HepG2 (cell line): ENCODE results near the gene SGTB. TPM values are rescaled to one million over a fixed set of nuclear protein-coding genes. Genes with fewer than 3 reads are reported as not detected.

Experiments
- E2F5 ChIP-seq: sonication (generic); formaldehyde crosslinking; conservative IDR thresholded peaks from 2 replicates; pipeline ENCODE4 v1.4.0; 2020; ENCODE audit warnings: missing genetic modification reagents
- GATAD2A ChIP-seq: IDR thresholded peaks from 2 replicates; pipeline ENCODE4 v1.6.1; 2016
- GZF1 ChIP-seq: sonication (generic); formaldehyde crosslinking; IDR thresholded peaks from 2 replicates; pipeline ENCODE4 v1.5.1; 2020; ENCODE audit warnings: mild to moderate bottlenecking, missing genetic modification reagents
- HNRNPH1 ChIP-seq: fragments of 200-400 bp; formaldehyde crosslinking; optimal IDR thresholded peaks from 2 replicates; pipeline ENCODE3; 2017; ENCODE audit warnings: mild to moderate bottlenecking, low read depth, low read length
- MBD4 ChIP-seq: IDR thresholded peaks from 2 replicates; pipeline ENCODE4 v1.6.1; 2012; ENCODE audit warnings: low read length, inconsistent platforms, borderline replicate concordance
- POLR2AphosphoS5 ChIP-seq: IDR thresholded peaks from 2 replicates; pipeline ENCODE4 v1.6.1; 2012; ENCODE audit warnings: low read depth, low read length
- POLR2G ChIP-seq: fragments of 200-400 bp; formaldehyde crosslinking; IDR thresholded peaks from 2 replicates; pipeline ENCODE4 v1.6.1; 2018; ENCODE audit warnings: mild to moderate bottlenecking, low read depth, low read length, moderate library complexity
- RAD51 ChIP-seq: fragments of 450-650 bp; IDR thresholded peaks from 2 replicates; pipeline ENCODE4 v1.6.1; 2016; ENCODE audit warnings: borderline replicate concordance
- RBAK ChIP-seq: sonication (generic); formaldehyde crosslinking; IDR thresholded peaks from 2 replicates; pipeline ENCODE4 v1.5.1; 2020; ENCODE audit warnings: mild to moderate bottlenecking, missing genetic modification reagents
- RFX1 ChIP-seq: fragments of 450-650 bp; IDR thresholded peaks from 2 replicates; pipeline ENCODE4 v1.6.1; 2017
- SRSF9 ChIP-seq: fragments of 200-400 bp; formaldehyde crosslinking; IDR thresholded peaks from 2 replicates; pipeline ENCODE4 v1.6.1; 2018; ENCODE audit warnings: borderline replicate concordance, mild to moderate bottlenecking, low read depth, low read length; ENCODE audit not compliant: insufficient read depth, poor library complexity, severe bottlenecking
- TAF1 ChIP-seq: sonication (generic); formaldehyde crosslinking; IDR thresholded peaks from 2 replicates; pipeline ENCODE4 v1.4.0; 2020; ENCODE audit warnings: missing genetic modification reagents
- ZBTB7A ChIP-seq: sonication (generic); formaldehyde crosslinking; IDR thresholded peaks from 2 replicates; pipeline ENCODE4 v1.8.0; 2022; ENCODE audit warnings: mild to moderate bottlenecking, missing genetic modification reagents
- ZFP82 ChIP-seq: sonication (generic); formaldehyde crosslinking; IDR thresholded peaks from 2 replicates; pipeline ENCODE4 v1.5.1; 2020; ENCODE audit warnings: mild to moderate bottlenecking, missing genetic modification reagents, borderline replicate concordance
- ZFP91 ChIP-seq: sonication (generic); formaldehyde crosslinking; IDR thresholded peaks from 2 replicates; pipeline ENCODE4 v1.9.0; 2022; ENCODE audit warnings: missing genetic modification reagents, mild to moderate bottlenecking, borderline replicate concordance
- ZNF280B ChIP-seq: sonication (generic); formaldehyde crosslinking; IDR thresholded peaks from 2 replicates; pipeline ENCODE4 v1.5.0; 2020; ENCODE audit warnings: missing genetic modification reagents, mild to moderate bottlenecking, borderline replicate concordance
- ZNF580 ChIP-seq: IDR thresholded peaks from 2 replicates; pipeline ENCODE4 v1.6.1; 2016; ENCODE audit warnings: low read depth, borderline replicate concordance
- ZNF609 ChIP-seq: sonication (generic); formaldehyde crosslinking; IDR thresholded peaks from 2 replicates; pipeline ENCODE4 v1.4.0; 2020; ENCODE audit warnings: mild to moderate bottlenecking, missing genetic modification reagents, borderline replicate concordance
- ZNF749 ChIP-seq: sonication (generic); formaldehyde crosslinking; IDR thresholded peaks from 2 replicates; pipeline ENCODE4 v1.8.0; 2022; ENCODE audit warnings: mild to moderate bottlenecking, missing genetic modification reagents, moderate library complexity, borderline replicate concordance
- ZNF891 ChIP-seq: sonication (generic); formaldehyde crosslinking; IDR thresholded peaks from 2 replicates; pipeline ENCODE4 v1.5.0; 2020; ENCODE audit warnings: mild to moderate bottlenecking, missing genetic modification reagents
- polyA plus RNA-seq, 8 experiments: library from polyadenylated mRNA; depleted of rRNA in 3 of 8; stranded (reverse) in 7 of 8; unstranded in 1 of 8; fragments of >200 nt; fragmentation: Illumina TruSeq in 4 of 8; extraction: Trizol in 4 of 8; gene quantifications; 2 replicates each; pipeline versions ENCODE4 v1.2.1 to v1.2.3, GENCODE V29; 2011 to 2016; ENCODE audit warnings: low read depth in 4 of 8, missing spikeins in 1 of 8, mixed read lengths in 1 of 8; ENCODE audit not compliant: insufficient read depth in 1 of 8
- total RNA-seq, 5 experiments: library from RNA; depleted of rRNA; stranded (reverse); fragments of >200 nt; fragmentation: Illumina TruSeq; extraction: Trizol; gene quantifications; 2 replicates each; pipeline ENCODE4 v1.2.3, GENCODE V29; 2016; ENCODE audit warnings: low read depth in 1 of 5

SGTB gene
- total and polyA plus RNA-seq, 2 of the 13 experiments (the other 11 are each of a cell fraction or from before 2014, with no cell fraction given): 5.2 to 11.2 TPM

GRCh38 chr5:65721720-65722574 is at the start of gene SGTB, which contains the start of gene NLN (continued):
- TF ChIP-seq HNRNPH1 (no peak), ZFP91 (CRISPR knock-in tag) (peak; percentile 85; the same call in 1 of the 2 replicates), POLR2G (peak; percentile 59), SRSF9 (no peak), E2F5 (no peak), ZNF891 (CRISPR knock-in tag) (0 out of 2 replicates have a peak, but pooled peaks have one; percentile 19), RFX1 (no peak), ZNF749 (no peak), ZFP82 (CRISPR knock-in tag) (no peak; the same call in 1 of the 2 replicates), TAF1 (CRISPR knock-in tag) (peak; percentile 63), ZBTB7A (peak; percentile 54; the same call in 1 of the 2 replicates), GZF1 (no peak), RBAK (no peak), ZNF580 (no peak), RAD51 (no peak), ZNF280B (CRISPR knock-in tag) (no peak; the same call in 1 of the 2 replicates), POLR2AphosphoS5 (peak; percentile 69; the same call in 1 of the 2 replicates), MBD4 (no peak), GATAD2A (CRISPR knock-in tag) (no peak; the same call in 1 of the 2 replicates), ZNF609 (CRISPR knock-in tag) (no peak)
